Stimulated activated CD8-positive, alpha-beta memory T cell treated with anti-CD3 and anti-CD28 coated beads, Interleukin-15, amount 100 ng/mL, for 1 hour (primary cell): ENCODE measurements around the gene MTHFD1L.
"Not testable (repeated sequence)": the region's sequence is repeated elsewhere in the genome, so short reads cannot be mapped to it uniquely, and the experiment has no call there.

Experiments used
- DNase-seq: peaks from one replicate; pipeline ENCODE4 v3.0.0-alpha.2; 2020; ENCODE audit warnings: low read depth

The MTHFD1L gene

DNA sequence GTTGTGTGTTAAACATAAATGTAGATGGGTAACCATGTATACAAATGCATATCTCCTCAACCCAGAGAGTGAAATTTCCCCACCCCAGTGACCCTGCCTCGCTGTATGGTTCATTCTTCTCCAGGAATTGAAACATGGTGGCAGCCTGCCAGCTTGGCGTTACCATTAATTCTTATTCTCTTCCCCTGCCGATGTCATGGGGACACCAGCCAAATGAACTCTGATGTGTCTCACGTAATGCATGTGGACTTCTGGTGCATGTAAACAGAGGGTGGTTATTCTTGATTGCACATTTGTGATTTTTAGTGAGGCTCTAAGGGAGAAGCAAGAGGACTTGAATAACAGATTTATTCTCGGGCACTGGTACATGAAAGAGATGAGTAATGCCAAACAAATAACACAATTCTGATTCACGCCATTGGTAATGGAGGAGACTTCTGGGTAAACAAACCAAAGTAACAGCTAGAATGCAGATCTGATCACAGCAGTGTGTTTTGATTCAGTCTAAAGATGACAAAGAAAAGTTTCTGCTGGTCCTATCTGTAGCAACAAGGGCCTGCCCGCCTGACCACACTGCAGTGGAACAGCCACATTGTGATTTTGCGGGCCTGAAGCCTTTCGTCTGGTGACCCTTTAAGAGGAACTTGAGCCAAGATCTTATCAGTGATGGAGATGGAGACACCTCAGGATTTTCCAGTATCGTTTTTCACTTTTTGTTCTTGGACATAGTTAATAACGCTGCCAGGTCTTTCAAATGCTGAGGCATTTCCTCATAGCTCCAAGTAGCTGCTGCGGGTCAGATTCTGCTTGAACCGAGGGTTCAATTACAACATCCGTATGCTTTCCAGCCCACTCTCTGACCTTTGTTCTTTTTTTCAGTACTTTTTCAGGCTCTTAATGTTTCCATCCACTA is 202.4 kb downstream of the MTHFD1L start:
- no peak for DNase-seq

DNA sequence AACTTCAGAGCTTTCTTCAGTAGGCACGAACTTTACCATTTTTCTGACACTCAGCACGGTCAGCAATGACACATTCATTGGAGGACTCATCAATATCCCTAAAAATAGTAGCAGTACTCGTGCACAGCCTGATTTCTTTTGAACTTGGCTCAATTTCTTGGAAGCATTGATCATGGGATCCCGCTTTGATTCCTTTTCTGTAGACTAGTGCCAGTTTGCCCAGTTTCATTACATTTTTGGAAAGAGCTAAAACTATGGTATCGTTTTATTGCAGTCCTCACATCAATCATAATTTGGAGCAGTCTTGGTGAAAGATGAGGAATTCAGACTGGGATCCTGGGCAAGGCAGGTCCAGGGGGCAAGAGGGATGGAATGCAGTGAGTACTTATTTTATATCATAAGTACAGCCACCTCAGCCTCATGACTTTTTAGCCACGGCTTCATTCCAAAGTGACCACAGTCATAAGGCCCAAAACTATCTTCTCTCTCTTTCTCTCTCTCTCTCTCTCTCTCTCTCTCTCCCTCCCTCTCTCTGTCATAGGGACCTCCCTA is 203.3 kb downstream of the MTHFD1L start:
- no peak for DNase-seq

DNA sequence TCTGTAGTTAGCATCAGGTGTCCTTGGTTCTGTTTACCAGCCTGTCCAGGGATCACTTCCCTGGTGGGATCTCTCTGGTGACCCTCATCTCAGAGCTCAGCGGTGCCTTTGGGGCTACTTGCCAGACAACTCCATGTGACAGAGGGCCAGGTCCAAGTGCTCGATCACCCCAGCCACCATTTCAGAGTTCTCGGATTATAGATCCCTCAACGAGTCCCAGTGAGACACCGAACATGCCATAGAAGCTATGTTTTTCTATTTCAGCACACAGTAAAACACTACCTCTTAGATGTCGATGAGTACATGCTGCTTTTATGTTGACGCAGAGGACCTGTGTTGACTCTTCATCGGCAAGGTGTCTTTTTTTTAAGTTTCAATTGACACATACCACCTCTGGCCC is 204.1 kb downstream of the MTHFD1L start:
- no peak for DNase-seq

DNA sequence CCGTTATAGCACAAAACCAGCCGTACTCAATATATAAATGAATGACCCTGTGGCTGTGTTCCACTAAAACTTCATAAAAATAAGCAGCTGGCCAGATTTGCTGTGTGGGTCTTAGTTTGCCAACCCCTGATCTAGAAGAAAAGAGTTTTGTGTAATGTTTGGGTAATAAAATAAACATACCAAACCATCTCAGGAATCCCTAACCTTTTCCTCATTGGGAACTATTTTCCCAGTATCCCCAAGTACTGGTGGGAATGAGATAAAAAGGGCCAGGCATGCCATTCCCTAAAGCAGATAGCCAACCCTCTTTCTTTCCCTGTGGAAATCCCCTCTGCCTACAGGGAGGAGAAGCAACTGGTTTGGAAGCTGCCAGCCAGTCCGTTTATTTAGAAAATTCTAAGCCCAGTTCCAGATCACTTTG is 205.1 kb downstream of the MTHFD1L start:
- no peak for DNase-seq

DNA sequence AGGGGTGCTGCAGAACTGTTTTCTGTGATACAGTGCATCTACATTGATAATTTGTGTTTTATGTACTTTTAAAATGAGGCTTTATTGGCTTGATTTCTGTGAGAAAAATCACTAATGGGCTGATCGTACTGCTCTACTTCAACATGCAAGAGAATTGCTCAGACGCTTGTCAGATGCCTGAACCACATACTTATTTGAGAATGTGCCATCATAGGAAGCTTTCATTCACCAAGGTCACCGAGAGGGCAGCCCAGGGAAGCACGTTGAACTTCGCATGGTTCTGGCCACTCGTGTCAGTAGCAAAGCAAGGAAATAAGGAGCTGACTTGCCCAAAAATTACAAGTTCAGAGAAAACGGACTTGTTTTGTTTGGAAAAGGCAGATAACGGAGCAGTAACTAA is 205.8 kb downstream of the MTHFD1L start:
- DNase-seq = no peak

DNA sequence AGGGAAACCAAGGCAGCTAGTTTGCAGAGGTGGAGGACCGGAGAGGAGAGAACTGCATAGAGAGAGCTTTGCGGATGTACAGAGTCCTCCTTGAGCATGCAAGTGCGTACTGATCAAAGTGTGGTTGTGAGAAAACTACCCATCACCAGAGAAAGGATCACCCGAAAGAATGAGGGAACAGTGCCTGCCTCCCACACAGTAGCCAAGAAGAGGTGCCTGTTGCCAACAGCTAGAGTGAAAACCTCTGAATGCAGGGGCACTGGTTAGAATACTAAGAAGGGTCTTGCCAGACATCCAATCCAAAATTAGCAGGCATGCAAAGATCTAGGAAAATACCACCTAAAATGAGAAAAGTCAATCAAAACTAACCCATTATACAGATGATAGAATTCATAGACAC is 207.6 kb downstream of the MTHFD1L start:
- DNase-seq = no peak

DNA sequence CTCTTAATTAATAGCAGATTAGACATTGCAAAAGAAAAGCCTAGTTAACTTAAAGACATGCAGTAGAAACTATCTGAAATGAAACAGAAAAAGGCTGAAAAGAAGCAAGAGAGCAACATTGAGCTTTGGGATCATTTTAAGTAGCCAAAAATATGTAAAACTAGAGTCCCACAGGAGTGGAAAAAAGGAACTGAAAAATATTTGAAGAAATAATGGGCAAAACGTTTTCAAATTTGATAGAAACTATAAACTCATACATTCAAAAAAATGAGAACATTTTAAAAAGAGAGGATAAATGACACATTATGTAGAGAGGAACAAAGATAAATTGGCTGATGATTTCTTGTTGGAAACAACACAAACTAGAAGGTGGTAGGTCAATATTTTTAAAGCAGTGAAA is 208.2 kb downstream of the MTHFD1L start:
- DNase-seq = no peak

DNA sequence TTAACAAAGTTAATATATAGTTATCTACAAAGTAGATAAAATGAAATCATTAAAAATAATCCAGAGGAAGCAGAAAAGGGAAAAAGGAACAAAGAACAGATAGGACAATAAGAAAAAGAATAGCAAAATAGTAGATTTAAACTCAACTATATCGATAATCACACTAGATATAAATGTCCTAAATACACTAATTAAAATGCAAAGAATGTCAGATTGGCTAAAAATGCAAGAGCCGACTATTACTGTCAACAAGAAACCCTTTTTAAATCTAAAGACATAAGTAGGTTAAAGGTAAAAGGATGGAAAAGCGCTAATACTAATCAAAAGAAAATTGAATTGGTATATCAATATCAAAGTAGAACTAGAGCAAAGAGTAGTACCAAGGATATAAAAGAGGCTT is 209.5 kb downstream of the MTHFD1L start:
- no peak for DNase-seq

DNA sequence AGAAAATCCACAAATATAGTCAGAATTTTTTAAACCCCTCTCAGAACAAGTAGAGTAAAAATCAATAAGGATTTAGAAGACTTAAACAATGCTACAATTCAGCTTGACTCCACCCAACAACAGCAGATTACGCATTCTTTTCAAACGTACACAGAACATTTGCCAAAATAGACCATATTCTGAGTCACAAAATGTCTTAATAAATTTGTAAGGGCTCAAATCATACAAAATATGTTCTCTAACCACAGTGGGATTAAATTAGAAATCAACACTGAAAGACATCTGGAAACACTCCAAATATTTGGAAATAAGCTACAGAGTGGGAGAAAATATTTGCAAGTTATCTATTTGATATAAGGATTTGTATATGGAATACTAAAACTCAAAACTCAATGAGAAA is 210.0 kb downstream of the MTHFD1L start:
- DNase-seq = no peak

DNA sequence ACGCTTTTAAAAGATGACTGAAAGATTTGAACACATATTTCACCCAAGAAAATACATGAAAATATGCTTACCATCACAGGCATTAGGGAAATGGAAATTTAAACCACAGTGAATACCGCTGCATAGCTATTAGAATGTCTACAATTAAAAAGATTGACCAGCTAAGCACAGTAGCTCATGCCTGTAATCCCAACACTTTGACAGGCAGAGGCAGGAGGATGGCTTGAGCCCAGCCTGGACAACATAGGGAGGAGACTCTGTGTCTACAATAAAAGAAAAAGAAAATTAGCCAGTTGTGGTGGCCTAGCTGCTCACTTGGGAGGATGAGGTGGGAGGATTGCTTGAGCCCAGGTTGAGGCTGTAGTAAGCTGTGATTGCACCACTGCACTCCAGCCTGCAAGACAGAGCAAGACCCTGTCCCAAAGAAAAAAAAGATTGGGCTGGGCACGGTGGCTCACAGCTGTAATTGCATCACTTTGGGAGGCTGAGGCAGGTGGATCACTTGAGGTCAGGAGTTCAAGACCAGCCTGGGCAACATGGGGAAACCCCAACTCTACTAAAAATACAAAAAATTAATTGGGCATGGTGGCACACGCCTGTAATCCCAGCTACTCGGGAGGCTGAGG is 210.5 kb downstream of the MTHFD1L start:
- no peak for DNase-seq

DNA sequence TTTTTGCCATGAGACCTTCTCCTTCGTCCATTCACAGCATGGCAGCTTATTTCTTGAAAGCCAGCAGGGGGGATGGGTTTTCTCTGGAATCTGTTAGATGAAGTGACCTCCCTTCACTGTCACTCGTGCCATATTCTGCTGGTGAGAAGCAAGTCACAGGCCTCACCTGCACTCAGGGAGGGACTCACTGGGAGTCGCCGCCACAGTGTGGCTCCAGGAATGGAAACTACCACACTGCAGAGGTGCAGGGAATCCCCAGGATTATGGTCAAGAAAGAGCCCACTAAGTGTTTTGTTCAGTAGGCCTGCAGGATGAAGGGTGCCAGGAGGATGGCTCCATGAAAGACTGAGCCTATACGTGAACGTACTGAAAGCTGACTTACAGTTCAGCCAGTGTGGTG is 213.2 kb downstream of the MTHFD1L start:
- DNase-seq = no peak

DNA sequence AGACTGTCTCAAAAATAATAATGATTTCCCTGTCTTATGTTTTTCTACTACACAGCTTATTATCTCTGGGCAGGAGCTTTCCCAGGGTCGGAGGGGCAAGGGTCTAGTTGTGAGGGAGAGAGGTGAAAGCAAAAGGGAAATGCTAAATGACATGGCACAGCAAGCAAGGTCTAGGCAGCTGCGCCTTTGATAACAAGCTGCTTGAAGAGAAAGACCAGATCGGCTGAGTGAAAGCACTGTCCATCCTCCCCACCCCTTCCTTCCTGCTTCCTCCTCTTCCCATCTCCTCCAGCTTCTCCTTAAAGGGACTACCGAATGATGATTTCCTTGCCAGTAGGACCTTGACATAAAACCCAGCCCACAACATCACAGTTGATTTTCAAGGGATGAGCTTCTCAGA is 216.2 kb downstream of the MTHFD1L start:
- DNase-seq = no peak

DNA sequence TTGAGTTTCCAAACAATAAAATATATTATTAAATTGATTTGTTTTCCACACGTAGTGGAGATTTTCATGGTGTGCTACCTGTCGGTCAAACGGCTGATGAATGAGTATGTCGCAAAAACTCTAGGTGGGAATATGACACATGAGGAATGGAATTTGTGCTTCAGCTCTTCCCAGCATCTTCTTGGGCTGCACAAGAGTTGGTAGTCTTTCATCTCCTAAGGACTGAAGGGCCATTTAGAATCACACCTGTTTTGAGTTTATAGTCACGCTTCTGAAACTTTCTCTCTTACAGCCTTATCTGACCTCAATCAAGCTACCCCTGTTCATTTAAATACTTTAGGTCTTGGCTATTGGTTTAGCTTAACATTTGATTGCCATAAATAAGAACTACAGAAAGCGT is 216.6 kb downstream of the MTHFD1L start:
- DNase-seq = no peak

DNA sequence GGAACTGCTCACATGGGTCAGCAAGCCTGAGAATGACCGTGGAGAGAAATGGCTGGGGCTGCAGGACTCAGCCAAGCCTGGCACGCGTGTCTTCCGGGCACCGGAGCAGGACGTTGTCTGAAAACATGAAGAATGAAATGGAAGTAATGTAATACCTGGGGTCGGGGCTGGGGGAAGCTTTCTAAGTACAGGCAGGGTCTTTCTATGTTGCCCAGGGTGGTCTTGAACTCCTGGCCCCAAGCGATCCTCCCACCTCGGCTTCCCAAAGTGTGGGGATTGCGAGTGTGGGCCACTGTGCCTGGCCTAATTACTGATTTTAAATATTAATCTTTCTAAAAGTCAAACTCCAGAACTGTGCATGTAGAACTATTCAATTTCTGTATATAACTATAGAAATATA is 218.8 kb downstream of the MTHFD1L start:
- no peak for DNase-seq

DNA sequence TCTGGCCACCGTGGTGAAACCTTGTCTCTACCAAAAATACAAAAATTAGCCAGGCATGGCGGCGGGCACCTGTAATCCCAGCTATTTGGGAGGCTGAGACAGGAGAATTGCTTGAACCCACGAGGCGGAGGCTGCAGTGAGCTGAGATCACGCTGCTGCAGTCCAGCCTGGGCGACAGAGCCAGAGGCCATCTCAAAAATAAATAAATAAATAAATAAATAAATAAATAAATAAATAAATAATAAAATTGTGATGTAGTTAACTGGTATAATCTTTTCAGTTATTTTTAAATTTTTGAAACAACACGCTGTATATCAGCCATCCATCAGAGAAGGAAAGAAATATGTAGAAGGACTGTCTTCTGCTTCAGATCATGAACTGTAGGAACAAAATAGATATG is 221.6 kb downstream of the MTHFD1L start:
- not testable (repeated sequence) for DNase-seq

DNA sequence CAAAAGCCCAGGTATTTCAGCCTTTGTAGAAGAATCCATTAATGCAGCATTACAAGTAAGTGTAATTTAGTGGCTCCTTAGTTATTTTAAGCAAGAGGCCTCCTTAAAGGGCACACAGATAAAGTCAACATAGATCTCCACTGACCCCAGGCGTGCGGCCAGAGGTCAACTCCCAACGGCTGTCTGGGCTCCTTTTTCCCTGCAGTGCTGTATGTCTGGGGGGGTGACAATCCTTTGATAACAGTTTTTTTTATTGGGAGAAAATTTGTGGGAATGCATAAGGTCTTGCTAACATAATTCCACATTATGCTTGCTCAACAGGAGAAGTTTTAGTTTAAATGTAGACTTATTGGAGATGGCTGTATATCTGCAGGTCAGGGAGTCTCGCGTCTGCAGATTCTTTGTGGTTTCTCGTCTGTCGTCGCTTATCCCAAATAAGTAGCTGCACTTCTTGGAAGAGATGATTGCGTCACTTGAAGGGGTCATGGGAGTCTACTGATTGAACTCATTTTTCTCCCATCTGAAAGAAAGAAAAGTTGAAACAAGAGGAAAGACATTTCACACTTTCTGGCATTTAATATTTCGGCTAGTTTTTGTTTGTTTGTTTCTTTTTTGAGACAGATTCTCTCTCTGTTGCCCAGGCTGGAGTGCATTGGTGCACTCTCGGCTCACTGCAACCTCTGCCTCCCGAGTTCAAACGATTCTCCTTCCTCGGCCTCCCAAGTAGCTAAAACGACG is 222.5 kb downstream of the MTHFD1L start:
- no peak for DNase-seq

DNA sequence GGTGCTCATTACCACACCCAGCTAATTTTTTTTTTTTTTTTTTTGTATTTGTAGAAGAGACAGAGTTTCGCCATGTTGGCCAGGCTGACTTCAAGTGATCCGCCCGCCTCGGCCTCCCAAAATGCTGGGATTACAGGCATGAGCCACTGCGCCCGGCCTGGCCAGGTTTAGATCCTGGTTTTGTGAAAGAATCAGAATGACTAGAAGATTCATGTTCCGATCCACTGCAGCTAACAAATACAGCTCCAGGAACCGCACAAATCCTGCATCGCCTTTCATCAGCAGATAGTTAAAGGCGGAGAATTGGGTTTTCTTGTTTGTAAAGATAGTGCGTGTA is 223.1 kb downstream of the MTHFD1L start:
- no peak for DNase-seq

DNA sequence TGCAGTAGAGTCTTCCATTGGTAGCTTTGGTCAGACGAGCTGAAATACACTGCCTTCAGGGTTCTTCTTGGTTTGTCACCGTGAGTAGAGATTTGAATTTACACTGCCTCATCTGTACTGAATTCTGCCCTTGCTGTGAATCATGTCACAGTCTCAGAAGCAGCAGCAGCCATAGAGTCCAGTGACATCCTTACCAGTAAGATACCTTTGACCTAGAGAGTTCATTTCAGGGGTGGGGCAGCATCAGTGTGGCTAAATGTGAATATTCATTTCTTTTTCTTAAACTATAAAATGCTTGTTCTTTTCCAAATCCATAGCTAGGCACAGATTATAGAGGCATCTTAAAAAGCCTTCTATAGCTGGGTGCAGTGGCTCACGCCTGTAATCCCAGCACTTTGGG is 223.5 kb downstream of the MTHFD1L start:
- no peak for DNase-seq

DNA sequence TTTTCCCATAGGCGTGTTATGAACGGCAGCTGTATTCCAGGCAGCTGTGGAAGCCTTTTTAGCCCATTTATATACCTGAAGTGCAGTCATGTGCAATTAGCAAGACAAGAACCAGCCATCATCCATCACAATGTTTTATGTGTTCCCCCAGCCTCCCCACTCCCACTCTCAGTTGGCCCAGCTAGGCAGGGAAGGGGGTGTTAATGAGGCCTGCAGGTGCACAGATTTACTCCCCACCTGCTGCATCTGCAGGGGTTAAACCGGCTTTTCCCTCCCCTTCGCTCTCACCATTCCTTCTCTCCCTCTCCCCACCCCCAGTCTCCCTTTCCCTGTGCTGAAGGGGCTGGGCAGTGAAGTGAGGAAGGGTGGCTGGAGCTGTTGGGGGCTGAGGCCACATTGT is 224.5 kb downstream of the MTHFD1L start:
- DNase-seq = no peak

DNA sequence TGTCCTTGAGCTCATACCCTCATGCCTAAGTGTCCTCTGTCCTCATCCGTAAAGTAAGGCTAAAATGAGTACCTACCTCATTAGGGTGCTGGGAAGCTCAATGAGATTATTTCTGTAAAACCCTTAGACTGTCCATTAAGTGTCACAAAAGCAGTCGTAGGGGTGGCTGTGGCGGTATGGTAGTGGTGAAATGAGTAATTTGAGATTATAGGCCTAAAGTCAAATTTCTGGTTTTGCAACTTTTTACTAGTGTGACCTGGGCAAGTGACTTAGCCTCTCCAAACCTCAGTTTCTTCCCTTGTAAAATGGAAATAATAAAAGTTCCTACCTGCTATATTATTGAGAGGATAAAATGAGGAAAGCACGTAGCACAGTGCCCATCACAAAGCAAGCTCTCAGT is 226.1 kb downstream of the MTHFD1L start:
- no peak for DNase-seq

DNA sequence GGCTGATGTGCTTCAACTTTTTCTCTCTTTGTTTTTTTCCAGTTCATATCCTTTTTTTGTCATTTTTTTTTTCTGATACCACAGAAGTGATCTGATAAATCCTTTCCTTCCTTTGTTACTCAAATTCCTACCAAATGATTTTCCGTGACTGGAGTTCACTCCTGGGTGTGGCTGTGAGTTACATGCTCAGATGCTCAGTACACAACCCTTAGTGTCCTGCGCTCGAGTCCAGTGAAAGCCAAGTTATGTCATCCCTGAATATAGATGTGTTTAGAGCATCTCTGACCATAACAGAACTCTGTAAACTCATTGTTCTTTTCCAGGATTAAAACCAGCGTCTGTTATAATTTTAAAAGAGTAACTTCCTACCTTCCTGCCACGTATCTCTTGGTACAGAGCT is 227.1 kb downstream of the MTHFD1L start:
- DNase-seq = no peak

DNA sequence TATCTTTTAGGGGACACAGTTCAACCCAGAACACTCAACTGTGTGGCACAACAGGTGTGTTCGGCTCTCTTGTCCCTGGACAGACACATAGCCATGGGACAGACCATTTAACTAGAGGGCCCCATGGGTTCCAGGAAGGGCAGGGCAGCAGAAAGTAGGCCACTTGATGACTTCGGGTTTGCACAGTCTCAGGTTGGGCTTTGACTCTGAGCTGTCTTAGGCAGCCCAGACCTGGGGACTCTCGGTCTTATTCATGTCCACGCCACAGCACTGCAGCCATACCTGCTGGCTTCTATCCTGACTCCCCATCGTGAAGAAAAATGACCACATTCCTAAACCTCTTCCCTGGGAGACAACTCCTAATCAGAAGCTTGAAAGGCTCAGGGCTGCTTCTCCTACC is 228.2 kb downstream of the MTHFD1L start:
- DNase-seq = no peak
